PC-3 (cell line): ENCODE results near the gene HNRNPA1. TPM values are rescaled to one million over a fixed set of nuclear protein-coding genes. Genes with fewer than 3 reads are reported as not detected.

Experiments
- ATAC-seq: fragments of 200-7000 bp; cut with Tn5 transposase; 2 replicates; pipeline ENCODE4 v1.9.1; 2020; ENCODE audit warnings: mild to moderate bottlenecking, moderate library complexity
- BruUV-seq: library from RNA; stranded (reverse); fragments of 400-500 nt; replicated peaks from 2 replicates; lab custom pipeline; 2021; lab: Mats Ljungman, UMichigan
- CTCF ChIA-PET: fragments of 300-600 bp; sonication (Branson Sonifier 250); formaldehyde crosslinking; loops from one replicate; lab custom pipeline; 2022; ENCODE audit warnings: antibody characterized with exemption; lab: Charles Lee
- POLR2A ChIA-PET: fragments of 300-600 bp; sonication (Branson Sonifier 250); formaldehyde crosslinking; loops from one replicate; lab custom pipeline; 2022; ENCODE audit warnings: antibody characterized with exemption; ENCODE audit not compliant: unreplicated experiment; lab: Charles Lee
- DNase-seq: peaks from one replicate; pipeline ENCODE4 v3.0.0-alpha.2; 2015
- H2AFZ ChIP-seq: fragments of 300-600 bp; sonication (generic); 2 replicates; pipeline ENCODE4 v1.6.0; 2016; ENCODE audit warnings: antibody characterized with exemption, low read length
- H3F3A ChIP-seq: fragments of 300-600 bp; sonication (generic); one replicate; pipeline ENCODE4 v1.6.0; 2017; ENCODE audit warnings: antibody characterized with exemption, low read length, control low read depth, mild to moderate bottlenecking; ENCODE audit not compliant: unreplicated experiment
- H3K27ac ChIP-seq: fragments of 300-600 bp; sonication (generic); 2 replicates; pipeline ENCODE4 v1.5.1; 2016; ENCODE audit warnings: mild to moderate bottlenecking, low read length
- H3K27me3 ChIP-seq: fragments of 300-600 bp; sonication (generic); 2 replicates; pipeline ENCODE4 v1.6.1; 2016; ENCODE audit warnings: low read length, mixed read lengths
- H3K36me3 ChIP-seq: fragments of 300-600 bp; sonication (generic); 2 replicates; pipeline ENCODE4 v1.6.1; 2016; ENCODE audit warnings: low read depth, mixed run types, low read length, mixed read lengths
- H3K4me1 ChIP-seq: fragments of 300-600 bp; sonication (generic); 2 replicates; pipeline ENCODE4 v1.5.1; 2016; ENCODE audit warnings: low read length; ENCODE audit not compliant: insufficient read depth
- H3K4me2 ChIP-seq: fragments of 300-600 bp; sonication (generic); 2 replicates; pipeline ENCODE4 v1.6.0; 2016; ENCODE audit warnings: low read length
- H3K4me3 ChIP-seq: fragments of 300-600 bp; sonication (generic); 2 replicates; pipeline ENCODE4 v1.5.1; 2016; ENCODE audit warnings: mild to moderate bottlenecking, low read length, mixed read lengths
- H3K79me2 ChIP-seq: fragments of 300-600 bp; sonication (generic); 2 replicates; pipeline ENCODE4 v1.6.1; 2017; ENCODE audit warnings: low read length, mixed read lengths
- H3K9ac ChIP-seq: fragments of 300-600 bp; sonication (generic); 2 replicates; pipeline ENCODE4 v1.6.0; 2016; ENCODE audit warnings: mild to moderate bottlenecking, low read length
- H3K9me2 ChIP-seq: fragments of 300-600 bp; sonication (generic); replicated peaks from 2 replicates; pipeline ENCODE4 v1.6.1; 2016; ENCODE audit warnings: mixed run types, low read length, mixed read lengths
- H3K9me3 ChIP-seq: fragments of 300-600 bp; sonication (generic); 2 replicates; pipeline ENCODE4 v1.6.1; 2016; ENCODE audit warnings: low read length, mixed read lengths
- H4K20me1 ChIP-seq: fragments of 300-600 bp; sonication (generic); 2 replicates; pipeline ENCODE4 v1.6.1; 2016; ENCODE audit warnings: low read length, mixed read lengths
- CTCF ChIP-seq: fragments of 300-600 bp; sonication (generic); conservative IDR thresholded peaks from 2 replicates; pipeline ENCODE4 v1.5.1; 2017; ENCODE audit warnings: antibody characterized with exemption, low read depth, mild to moderate bottlenecking, low read length
- EZH2 ChIP-seq: fragments of 300-600 bp; sonication (generic); IDR thresholded peaks from one replicate; pipeline ENCODE4 v1.6.1; 2017; ENCODE audit warnings: antibody characterized with exemption, mild to moderate bottlenecking, low read length; ENCODE audit not compliant: unreplicated experiment
- EZH2phosphoT487 ChIP-seq: fragments of 300-600 bp; sonication (generic); IDR thresholded peaks from 2 replicates; pipeline ENCODE4 v1.6.1; 2018; ENCODE audit warnings: mild to moderate bottlenecking, antibody characterized with exemption, low read length, borderline replicate concordance
- intact Hi-C: fragments of 100-400 bp; cut with micrococcal nuclease; formaldehyde crosslinking; loops from 2 replicates; pipeline ENCODE4 v1.9.0; 2023
- total RNA-seq: library from RNA; depleted of rRNA; stranded (reverse); fragments of >200 nt; gene quantifications from 2 replicates; pipeline ENCODE4 v1.2.3, GENCODE V29; 2014

HNRNPA1 gene
- total RNA-seq, 1 experiment from 2014 or later, result 465 TPM

- no peaks in the 10 kb centered on the region for H3K36me3 ChIP-seq
- H3K9me3 ChIP-seq, result no peaks in the 10 kb centered on the region
- no peaks in the 10 kb centered on the region for H4K20me1 ChIP-seq
- no peaks in the 10 kb centered on the region for H3K79me2 ChIP-seq
- no peak for DNase-seq
- intact Hi-C loops, result no loop called here
- peaks cover 24% of the 10 kb centered on the region for H3K4me1 ChIP-seq
- H3K27me3 ChIP-seq, result no peaks in the 10 kb centered on the region
- no TSS peak for BruUV-seq
- H3K9me2 ChIP-seq, result no peaks in the 10 kb centered on the region
- CTCF ChIA-PET, result no interaction called here
- no peak overlapping the region for H3K27ac ChIP-seq
- TF ChIP-seq EZH2phosphoT487 (no peak), EZH2 (no peak), CTCF (no peak)
- H3K4me3 ChIP-seq, result no peak overlapping the region
- no peaks in the 10 kb centered on the region for H3F3A ChIP-seq
- no peak for ATAC-seq
- POLR2A ChIA-PET, result interaction anchor here (0.6 kb wide), 1 partner anchor 253 kb away, joined by 4 read pairs; no protein-coding TSS in a partner anchor
- no peak overlapping the region for H3K9ac ChIP-seq
- no peak overlapping the region for H2AFZ ChIP-seq
- H3K4me2 ChIP-seq, result no peak overlapping the region
These were observed 23.1 kb downstream of the HNRNPA1 start for GRCh38 chr12:54303640-54304039.

GRCh38 chr12:54304187-54304810 lies 23.8 kb downstream of the HNRNPA1 start:
- H3K9me2 ChIP-seq, result no peaks in the 10 kb centered on the region
- TF ChIP-seq EZH2 (no peak), EZH2phosphoT487 (no peak), CTCF (no peak)
- no peak overlapping the region for H3K9ac ChIP-seq

More at GRCh38 chr12:54304187-54304810, 23.8 kb downstream of the HNRNPA1 start:
- Histone ChIP-seq H2AFZ (no peak overlapping the region), H4K20me1 (no peaks in the 10 kb centered on the region), H3K27ac (no peak overlapping the region), H3K36me3 (no peaks in the 10 kb centered on the region), H3K9me3 (no peaks in the 10 kb centered on the region), H3K4me3 (no peak overlapping the region), H3K4me1 (peaks cover 24% of the 10 kb centered on the region), H3K79me2 (no peaks in the 10 kb centered on the region), H3K4me2 (no peak overlapping the region), H3F3A (no peaks in the 10 kb centered on the region), H3K27me3 (no peaks in the 10 kb centered on the region)
- intact Hi-C loops, result no loop called here
- ATAC-seq (no peak), DNase-seq (peak; percentile 48)
- ChIA-PET CTCF (interaction anchor here (0.6 kb wide), 1 partner anchor 9 kb away, joined by 4 read pairs; no protein-coding TSS in a partner anchor), POLR2A (interaction anchor here (0.6 kb wide), 1 partner anchor 253 kb away, joined by 4 read pairs; no protein-coding TSS in a partner anchor)
- no TSS peak for BruUV-seq
